ENCODE measurements around the gene CLDN6. TPM values are rescaled to one million over a fixed set of nuclear protein-coding genes. Genes with fewer than 3 reads are reported as not detected.

The CLDN6 gene
- total and polyA plus RNA-seq, 2 of the 13 experiments (the other 11 are each of a cell fraction or from before 2014, with no cell fraction given), result 5.9 to 7.6 TPM

GRCh38 chr16:3003582-3004270 is 14.3 kb downstream of the CLDN6 start (continued):
- TF ChIP-seq THRA (CRISPR knock-in tag; IDR thresholded peaks at IDR 0.05; ENCODE audit: borderline replicate concordance), result 0 out of 2 replicates have a peak, but pooled peaks have one; percentile 45
- TF ChIP-seq CREBL2 (CRISPR knock-in tag; IDR thresholded peaks at IDR 0.05; ENCODE audit: borderline replicate concordance), result no peak
- TF ChIP-seq, protein P1, sequence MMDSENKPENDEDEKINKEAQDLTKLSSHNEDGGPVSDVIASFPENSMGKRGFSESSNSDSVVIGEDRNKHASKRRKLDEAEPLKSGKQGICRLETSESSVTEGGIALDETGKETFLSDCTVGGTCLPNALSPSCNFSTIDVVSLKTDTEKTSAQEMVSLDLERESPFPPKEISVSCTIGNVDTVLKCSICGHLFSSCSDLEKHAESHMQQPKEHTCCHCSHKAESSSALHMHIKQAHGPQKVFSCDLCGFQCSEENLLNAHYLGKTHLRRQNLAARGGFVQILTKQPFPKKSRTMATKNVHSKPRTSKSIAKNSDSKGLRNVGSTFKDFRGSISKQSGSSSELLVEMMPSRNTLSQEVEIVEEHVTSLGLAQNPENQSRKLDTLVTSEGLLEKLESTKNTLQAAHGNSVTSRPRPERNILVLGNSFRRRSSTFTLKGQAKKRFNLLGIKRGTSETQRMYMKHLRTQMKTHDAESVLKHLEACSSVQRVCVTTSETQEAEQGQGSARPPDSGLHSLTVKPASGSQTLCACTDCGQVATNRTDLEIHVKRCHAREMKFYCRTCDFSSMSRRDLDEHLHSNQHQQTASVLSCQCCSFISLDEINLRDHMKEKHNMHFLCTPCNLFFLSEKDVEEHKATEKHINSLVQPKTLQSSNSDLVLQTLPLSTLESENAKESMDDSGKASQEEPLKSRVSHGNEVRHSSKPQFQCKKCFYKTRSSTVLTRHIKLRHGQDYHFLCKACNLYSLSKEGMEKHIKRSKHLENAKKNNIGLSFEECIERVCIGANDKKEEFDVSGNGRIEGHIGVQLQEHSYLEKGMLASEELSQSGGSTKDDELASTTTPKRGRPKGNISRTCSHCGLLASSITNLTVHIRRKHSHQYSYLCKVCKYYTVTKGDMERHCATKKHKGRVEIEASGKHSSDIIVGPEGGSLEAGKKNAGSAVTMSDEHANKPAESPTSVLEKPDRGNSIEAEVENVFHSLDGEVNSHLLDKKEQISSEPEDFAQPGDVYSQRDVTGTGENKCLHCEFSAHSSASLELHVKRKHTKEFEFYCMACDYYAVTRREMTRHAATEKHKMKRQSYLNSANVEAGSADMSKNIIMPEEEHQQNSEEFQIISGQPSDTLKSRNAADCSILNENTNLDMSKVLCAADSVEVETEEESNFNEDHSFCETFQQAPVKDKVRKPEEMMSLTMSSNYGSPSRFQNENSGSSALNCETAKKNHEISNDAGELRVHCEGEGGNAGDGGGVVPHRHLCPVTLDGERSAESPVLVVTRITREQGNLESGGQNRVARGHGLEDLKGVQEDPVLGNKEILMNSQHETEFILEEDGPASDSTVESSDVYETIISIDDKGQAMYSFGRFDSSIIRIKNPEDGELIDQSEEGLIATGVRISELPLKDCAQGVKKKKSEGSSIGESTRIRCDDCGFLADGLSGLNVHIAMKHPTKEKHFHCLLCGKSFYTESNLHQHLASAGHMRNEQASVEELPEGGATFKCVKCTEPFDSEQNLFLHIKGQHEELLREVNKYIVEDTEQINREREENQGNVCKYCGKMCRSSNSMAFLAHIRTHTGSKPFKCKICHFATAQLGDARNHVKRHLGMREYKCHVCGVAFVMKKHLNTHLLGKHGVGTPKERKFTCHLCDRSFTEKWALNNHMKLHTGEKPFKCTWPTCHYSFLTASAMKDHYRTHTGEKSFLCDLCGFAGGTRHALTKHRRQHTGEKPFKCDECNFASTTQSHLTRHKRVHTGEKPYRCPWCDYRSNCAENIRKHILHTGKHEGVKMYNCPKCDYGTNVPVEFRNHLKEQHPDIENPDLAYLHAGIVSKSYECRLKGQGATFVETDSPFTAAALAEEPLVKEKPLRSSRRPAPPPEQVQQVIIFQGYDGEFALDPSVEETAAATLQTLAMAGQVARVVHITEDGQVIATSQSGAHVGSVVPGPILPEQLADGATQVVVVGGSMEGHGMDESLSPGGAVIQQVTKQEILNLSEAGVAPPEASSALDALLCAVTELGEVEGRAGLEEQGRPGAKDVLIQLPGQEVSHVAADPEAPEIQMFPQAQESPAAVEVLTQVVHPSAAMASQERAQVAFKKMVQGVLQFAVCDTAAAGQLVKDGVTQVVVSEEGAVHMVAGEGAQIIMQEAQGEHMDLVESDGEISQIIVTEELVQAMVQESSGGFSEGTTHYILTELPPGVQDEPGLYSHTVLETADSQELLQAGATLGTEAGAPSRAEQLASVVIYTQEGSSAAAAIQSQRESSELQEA (CRISPR knock-in tag; IDR thresholded peaks at IDR 0.05; ENCODE audit: not compliant biosample characterization), result no peak
- TF ChIP-seq HNRNPLL (IDR thresholded peaks at IDR 0.05; ENCODE audit: low read depth, low read length, poor library complexity, severe bottlenecking), result peak; percentile 73
- peak; percentile 100 for TF ChIP-seq PHF21A (CRISPR knock-in tag; IDR thresholded peaks at IDR 0.05)
- TF ChIP-seq NCOA5 (CRISPR knock-in tag; IDR thresholded peaks at IDR 0.05), result no peak
- TF ChIP-seq ZNF33A (CRISPR knock-in tag; IDR thresholded peaks at IDR 0.05; ENCODE audit: borderline replicate concordance), result no peak
- no peak for TF ChIP-seq SNAPC4 (CRISPR knock-in tag; IDR thresholded peaks at IDR 0.05)
- no peak; the same call in 1 of the 2 replicates for TF ChIP-seq DR1 (CRISPR knock-in tag; IDR thresholded peaks at IDR 0.05)
- TF ChIP-seq ZNF383 (CRISPR knock-in tag; IDR thresholded peaks at IDR 0.05; ENCODE audit: borderline replicate concordance), result no peak
- peak; percentile 27; the same call in 1 of the 2 replicates for TF ChIP-seq ZKSCAN8 (CRISPR knock-in tag; IDR thresholded peaks at IDR 0.05; ENCODE audit: borderline replicate concordance)
